Measurements from ENCODE around the gene MRPL58.
"Not testable (repeated sequence)": the region's sequence is repeated elsewhere in the genome, so short reads cannot be mapped to it uniquely, and the experiment has no call there.

The MRPL58 gene

DNA sequence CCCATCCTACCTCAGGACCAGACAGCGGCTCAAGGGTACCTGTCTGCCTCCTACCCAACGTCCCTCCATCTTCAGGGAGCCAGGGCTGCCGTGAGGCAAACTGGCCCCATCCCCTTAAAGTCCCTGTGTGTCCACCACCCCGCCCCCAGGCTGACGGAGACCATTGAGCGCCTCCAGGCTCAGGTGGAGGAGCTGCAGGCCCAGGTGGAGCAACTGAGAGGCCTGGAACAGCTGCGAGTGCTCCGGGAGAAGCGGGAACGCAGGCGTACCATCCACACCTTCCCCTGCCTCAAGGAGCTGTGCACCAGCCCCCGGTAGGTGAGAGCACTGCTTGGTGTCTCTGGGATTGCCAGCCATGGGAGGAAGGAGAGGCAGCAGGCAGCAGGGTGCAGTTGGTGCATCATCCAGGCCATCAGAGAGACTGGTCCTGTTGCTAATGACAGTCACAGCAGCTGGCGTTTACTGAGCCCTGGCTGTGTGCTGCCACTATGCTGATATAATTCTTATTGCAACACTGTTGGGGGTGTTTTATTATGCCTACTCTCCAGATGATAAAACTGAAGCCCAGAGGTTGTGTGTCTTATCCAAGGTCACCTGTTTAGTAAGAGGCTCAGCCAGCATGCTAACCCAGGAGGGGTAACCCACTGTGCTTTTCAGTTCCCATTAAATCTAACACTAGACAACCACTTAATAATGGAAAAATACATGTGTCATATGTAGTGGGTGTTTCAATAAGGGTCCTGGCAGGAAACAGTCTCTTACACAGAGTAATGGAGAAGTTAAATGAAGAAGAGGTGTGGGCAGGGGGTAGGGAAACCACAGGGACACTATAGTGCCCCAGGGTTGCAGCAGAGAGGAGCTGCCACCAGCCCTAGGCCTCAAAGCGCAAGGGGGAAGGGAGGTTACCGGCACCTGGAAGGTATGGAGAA, 10.3 kb upstream of the MRPL58 start:
- H3K4me3 ChIP-seq, result no peak overlapping the region
- TF ChIP-seq Cebpa-rat (IDR thresholded peaks at IDR 0.05), result no peak
- H3K36me3 ChIP-seq, result peaks cover 34% of the 10 kb centered on the region; the same call in 1 of the 2 replicates
- no peaks in the 10 kb centered on the region for H4K20me1 ChIP-seq
- no peak overlapping the region for H3K27ac ChIP-seq
- H3K9ac ChIP-seq, result no peak overlapping the region
- peaks cover 17% of the 10 kb centered on the region for H3K4me1 ChIP-seq
- H3K4me2 ChIP-seq, result no peak overlapping the region
- H3K27me3 ChIP-seq, result no peaks in the 10 kb centered on the region
- H3K9me3 ChIP-seq, result no peaks in the 10 kb centered on the region

DNA sequence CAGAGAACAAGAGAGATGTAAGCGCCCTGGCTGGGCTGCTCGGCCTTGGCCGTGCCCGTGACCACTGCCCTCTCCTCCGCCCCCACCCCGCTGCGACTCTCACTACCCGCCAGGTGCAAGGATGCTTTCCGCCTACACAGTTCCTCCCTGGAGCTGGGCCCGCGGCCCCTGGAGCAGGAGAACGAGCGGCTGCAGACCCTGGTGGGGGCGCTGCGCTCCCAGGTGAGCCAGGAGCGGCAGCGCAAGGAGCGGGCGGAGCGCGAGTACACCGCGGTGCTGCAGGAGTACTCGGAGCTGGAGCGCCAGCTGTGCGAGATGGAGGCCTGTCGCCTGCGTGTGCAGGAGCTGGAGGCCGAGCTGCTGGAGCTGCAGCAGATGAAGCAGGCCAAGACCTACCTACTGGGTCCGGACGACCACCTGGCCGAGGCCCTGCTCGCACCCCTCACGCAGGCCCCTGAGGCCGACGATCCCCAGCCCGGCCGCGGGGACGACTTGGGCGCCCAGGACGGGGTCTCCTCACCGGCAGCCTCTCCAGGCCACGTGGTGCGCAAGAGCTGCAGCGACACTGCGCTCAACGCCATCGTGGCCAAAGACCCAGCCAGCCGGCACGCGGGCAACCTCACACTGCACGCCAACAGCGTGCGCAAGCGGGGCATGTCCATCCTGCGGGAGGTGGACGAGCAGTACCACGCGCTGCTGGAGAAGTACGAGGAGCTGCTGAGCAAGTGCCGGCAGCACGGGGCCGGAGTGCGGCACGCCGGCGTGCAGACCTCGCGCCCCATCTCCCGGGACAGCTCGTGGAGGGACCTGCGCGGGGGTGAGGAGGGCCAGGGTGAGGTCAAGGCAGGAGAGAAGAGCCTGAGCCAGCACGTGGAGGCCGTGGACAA, 9.2 kb upstream of the MRPL58 start:
- no peaks in the 10 kb centered on the region for H4K20me1 ChIP-seq
- no peaks in the 10 kb centered on the region for H3K27me3 ChIP-seq
- H3K27ac ChIP-seq, result no peak overlapping the region
- TF ChIP-seq Cebpa-rat (IDR thresholded peaks at IDR 0.05), result no peak
- H3K36me3 ChIP-seq, result peaks cover 34% of the 10 kb centered on the region; the same call in 1 of the 2 replicates
- no peak overlapping the region for H3K4me2 ChIP-seq
- no peak overlapping the region for H3K9ac ChIP-seq
- H3K4me3 ChIP-seq, result no peak overlapping the region
- H3K4me1 ChIP-seq, result peaks cover 13% of the 10 kb centered on the region
- H3K9me3 ChIP-seq, result no peaks in the 10 kb centered on the region

DNA sequence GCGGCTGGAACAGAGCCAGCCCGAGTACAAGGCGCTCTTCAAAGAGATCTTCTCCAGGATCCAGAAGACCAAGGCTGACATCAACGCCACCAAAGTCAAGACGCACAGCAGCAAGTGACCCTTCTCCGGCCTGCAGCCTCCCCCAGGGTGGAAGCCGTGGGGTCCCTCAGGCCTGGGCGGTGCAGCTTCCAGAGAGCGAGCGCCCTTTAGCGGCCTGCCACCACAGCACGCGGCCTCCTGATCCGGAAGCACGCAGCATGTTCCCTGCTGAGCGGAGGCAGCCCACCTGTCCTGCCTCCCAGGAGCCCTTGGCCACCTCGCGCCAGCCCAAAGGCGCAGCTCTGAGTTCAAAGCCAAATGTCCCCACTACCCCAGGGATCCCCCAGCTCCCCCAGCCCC, 8.5 kb upstream of the MRPL58 start:
- no peak overlapping the region for H3K9ac ChIP-seq
- H3K4me3 ChIP-seq, result no peak overlapping the region
- no peak for TF ChIP-seq Cebpa-rat (IDR thresholded peaks at IDR 0.05)
- no peaks in the 10 kb centered on the region for H3K9me3 ChIP-seq
- peaks cover 34% of the 10 kb centered on the region; the same call in 1 of the 2 replicates for H3K36me3 ChIP-seq
- no peaks in the 10 kb centered on the region for H4K20me1 ChIP-seq
- no peaks in the 10 kb centered on the region for H3K27me3 ChIP-seq
- H3K4me2 ChIP-seq, result no peak overlapping the region
- no peak overlapping the region for H3K27ac ChIP-seq
- H3K4me1 ChIP-seq, result peaks cover 7% of the 10 kb centered on the region

DNA sequence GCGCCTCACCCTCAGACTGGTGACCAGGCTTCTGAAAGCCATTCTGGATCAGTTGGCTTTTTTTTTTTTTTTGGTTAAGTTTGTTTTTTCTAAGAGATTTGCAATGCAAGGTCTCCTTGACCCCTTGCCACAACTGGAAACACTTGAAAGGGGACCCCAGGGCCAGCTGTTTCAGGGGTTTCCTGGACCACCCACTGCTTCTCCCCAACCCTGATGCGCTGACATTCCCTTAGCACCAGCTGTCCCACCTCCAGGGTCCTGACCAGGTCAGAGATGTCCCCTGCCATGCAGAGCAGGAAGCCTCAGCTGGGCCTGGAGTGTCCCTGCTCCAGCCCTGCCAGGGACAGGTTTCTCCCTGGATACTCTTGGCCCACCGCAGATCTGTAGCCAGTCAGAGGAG, 8.1 kb upstream of the MRPL58 start:
- no peak overlapping the region for H3K4me3 ChIP-seq
- H3K27ac ChIP-seq, result no peak overlapping the region
- TF ChIP-seq Cebpa-rat (IDR thresholded peaks at IDR 0.05), result no peak
- no peak overlapping the region for H3K4me2 ChIP-seq
- H3K4me1 ChIP-seq, result peaks cover 2% of the 10 kb centered on the region
- H3K27me3 ChIP-seq, result no peaks in the 10 kb centered on the region
- H3K36me3 ChIP-seq, result peaks cover 34% of the 10 kb centered on the region; the same call in 1 of the 2 replicates
- no peaks in the 10 kb centered on the region for H4K20me1 ChIP-seq
- no peak overlapping the region for H3K9ac ChIP-seq
- no peaks in the 10 kb centered on the region for H3K9me3 ChIP-seq

DNA sequence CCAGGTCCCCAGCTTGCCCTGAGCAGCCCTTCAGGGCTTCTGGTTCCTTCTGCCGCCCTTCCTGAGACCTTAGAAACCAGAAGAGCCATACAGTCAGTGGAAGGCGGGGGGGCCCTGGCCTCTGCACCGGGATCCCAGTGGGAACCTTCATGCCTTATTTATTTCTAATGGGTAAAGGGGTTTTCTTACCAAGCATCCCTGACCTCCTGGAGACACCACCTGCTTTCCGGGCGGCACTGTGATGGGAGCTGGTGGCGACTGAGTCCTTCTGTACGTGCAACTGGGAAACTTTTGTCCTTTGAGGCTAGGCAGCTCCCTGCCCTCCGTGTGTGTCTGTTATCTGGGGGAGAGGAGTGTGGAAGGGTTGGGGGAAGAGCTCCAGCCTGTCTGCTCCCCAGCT, 7.2 kb upstream of the MRPL58 start:
- Histone ChIP-seq H3K36me3 (peaks cover 34% of the 10 kb centered on the region; the same call in 1 of the 2 replicates), H3K4me3 (no peak overlapping the region), H3K9me3 (no peaks in the 10 kb centered on the region), H3K27ac (no peak overlapping the region), H3K9ac (no peak overlapping the region), H3K4me2 (no peak overlapping the region), H3K4me1 (no peaks in the 10 kb centered on the region), H4K20me1 (no peaks in the 10 kb centered on the region), H3K27me3 (no peaks in the 10 kb centered on the region)
- no peak for TF ChIP-seq Cebpa-rat (IDR thresholded peaks at IDR 0.05)

DNA sequence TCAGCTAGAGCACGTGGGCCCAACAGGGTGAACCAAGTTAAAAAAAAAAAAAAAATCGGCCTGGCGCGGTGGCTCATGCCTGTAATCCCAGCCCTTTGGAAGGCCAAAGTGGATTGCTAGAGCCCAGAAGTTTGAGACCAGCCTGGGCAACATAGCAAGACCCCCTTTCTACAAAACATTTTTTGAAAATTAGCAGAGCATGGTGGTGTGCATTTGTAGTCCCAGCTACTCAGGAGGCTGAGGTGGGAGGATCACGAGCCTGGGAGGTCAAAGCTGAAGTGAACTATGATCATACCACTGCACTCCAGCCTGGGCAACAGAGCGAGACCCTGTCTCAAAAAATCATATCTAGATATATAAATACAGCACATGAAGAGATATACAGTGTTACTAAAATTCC, 6.4 kb upstream of the MRPL58 start:
- not testable (repeated sequence) for H3K4me2 ChIP-seq, H4K20me1 ChIP-seq, H3K27me3 ChIP-seq, H3K9ac ChIP-seq, H3K27ac ChIP-seq, H3K9me3 ChIP-seq, H3K4me3 ChIP-seq, H3K4me1 ChIP-seq
- peaks cover 30% of the 10 kb centered on the region; the same call in 1 of the 2 replicates for H3K36me3 ChIP-seq

DNA sequence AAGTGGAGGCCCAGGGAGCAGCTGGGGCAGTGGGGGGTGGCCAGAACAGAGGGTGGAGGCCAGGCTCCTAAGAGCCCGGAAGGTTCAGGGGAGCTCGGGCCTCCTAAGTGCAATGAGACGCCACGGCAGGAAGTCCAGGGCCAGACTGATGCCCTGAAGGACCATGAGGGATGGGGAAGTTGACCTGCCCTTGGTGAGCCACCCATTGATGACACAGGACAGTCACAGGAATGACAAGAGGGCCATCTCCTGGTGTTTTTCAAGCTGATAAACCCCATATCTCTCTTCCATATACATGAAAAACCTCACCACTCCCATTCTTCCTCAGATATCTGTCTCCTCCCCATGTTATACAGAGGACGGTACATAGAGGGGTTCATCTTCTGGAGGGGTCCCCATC, 5.8 kb upstream of the MRPL58 start:
- no peak for TF ChIP-seq Cebpa-rat (IDR thresholded peaks at IDR 0.05)
- Histone ChIP-seq H4K20me1 (no peaks in the 10 kb centered on the region), H3K36me3 (peaks cover 25% of the 10 kb centered on the region; the same call in 1 of the 2 replicates), H3K9ac (no peak overlapping the region), H3K4me2 (no peak overlapping the region), H3K4me3 (no peak overlapping the region), H3K4me1 (peaks cover 12% of the 10 kb centered on the region), H3K9me3 (no peaks in the 10 kb centered on the region), H3K27ac (no peak overlapping the region), H3K27me3 (no peaks in the 10 kb centered on the region)

DNA sequence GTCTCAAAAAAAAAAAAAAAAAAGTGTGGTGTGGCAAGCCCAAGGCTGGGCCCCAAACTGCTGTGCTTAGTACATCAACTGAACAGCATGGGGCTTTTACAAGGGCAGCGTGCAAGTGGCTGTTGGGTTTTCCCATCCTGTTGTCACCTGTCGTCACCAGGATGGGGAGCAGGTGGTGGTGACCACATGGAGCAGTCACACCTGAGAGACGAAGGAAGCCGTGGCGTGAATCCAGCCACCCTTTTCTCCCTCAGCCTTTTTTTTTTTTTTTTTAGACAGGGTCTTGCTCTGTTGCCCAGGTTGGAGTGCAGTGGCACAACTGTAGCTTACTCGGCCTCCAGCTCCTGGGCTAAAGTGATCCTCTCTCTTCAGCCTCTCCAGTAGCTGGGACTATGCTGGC, 4.1 kb upstream of the MRPL58 start:
- no peak for TF ChIP-seq Cebpa-rat (IDR thresholded peaks at IDR 0.05)
- Histone ChIP-seq H3K4me1 (peaks cover 22% of the 10 kb centered on the region), H3K27ac (no peak overlapping the region), H3K36me3 (peaks cover 8% of the 10 kb centered on the region; the same call in 1 of the 2 replicates), H3K4me3 (no peak overlapping the region), H3K9me3 (no peaks in the 10 kb centered on the region), H3K27me3 (no peaks in the 10 kb centered on the region), H3K4me2 (no peak overlapping the region), H3K9ac (no peak overlapping the region), H4K20me1 (no peaks in the 10 kb centered on the region)

DNA sequence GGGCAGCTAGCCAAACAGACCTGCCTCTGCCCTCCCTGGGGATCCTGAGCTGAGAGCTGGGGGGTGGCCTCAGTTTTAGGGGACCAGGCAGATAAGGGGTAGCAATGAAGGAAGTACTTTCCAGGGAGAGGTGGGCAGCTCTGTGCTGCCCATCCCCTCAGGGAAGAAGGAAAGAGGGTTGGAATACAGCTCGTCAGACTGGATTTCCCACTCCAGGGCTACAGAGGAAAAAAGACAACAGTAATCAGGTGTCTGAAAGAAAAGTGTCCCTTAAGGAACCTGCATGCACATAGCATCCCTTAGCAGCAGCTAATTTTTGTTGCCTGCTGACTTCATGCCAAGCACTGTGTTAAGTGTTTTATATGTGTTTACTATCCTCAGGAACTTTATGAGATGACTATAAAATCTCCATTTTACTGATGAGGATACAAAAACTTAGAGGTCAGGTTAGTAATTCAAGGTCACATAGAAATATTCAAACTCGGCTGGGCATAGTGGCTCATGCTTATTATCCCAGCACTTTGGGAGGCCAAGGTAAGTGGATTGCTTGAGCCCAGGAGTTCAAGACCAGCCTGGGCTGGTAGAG, 3.2 kb upstream of the MRPL58 start:
- H3K9me3 ChIP-seq, result no peaks in the 10 kb centered on the region
- H3K9ac ChIP-seq, result no peak overlapping the region
- no peaks in the 10 kb centered on the region for H4K20me1 ChIP-seq
- H3K4me3 ChIP-seq, result no peak overlapping the region
- H3K4me2 ChIP-seq, result no peak overlapping the region
- H3K36me3 ChIP-seq, result no peaks in the 10 kb centered on the region
- peaks cover 30% of the 10 kb centered on the region for H3K4me1 ChIP-seq
- H3K27me3 ChIP-seq, result no peaks in the 10 kb centered on the region
- no peak overlapping the region for H3K27ac ChIP-seq
- no peak for TF ChIP-seq Cebpa-rat (IDR thresholded peaks at IDR 0.05)
